K562 (cell line): ENCODE measurements around the gene VWA3B.

Experiments
- POLR2A ChIP-seq: fragments of 450-650 bp; conservative IDR thresholded peaks from 2 replicates; pipeline ENCODE4 v1.6.1; 2016
- ZNF232 ChIP-seq: sonication (generic); formaldehyde crosslinking; IDR thresholded peaks from 2 replicates; pipeline ENCODE4 v1.8.0; 2022; ENCODE audit warnings: mild to moderate bottlenecking, missing genetic modification reagents

DNA sequence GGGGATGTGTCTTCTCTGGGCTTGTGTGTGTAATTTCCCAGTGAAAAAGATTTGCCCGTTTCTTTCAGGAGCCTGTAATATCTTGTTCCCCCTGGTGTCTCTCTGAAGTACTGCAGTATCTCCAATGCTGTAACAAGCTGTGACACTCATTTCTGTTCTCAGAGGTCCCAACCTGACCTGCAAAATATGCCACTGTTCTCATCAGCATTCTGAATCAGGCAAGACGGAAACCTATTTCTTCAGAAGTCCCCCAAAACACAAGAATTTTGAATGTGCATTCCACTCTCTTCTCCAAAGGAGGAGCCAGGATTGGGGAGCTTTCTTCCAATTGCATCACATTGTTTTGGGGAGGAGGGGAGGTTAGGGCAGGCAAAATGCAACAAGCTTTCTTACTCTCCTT lies 182.3 kb downstream of the VWA3B start:
- TF ChIP-seq POLR2A (no peak), ZNF232 (CRISPR knock-in tag) (no peak)
